ENCODE measurements around the gene SLC4A9. TPM values are rescaled to one million over a fixed set of nuclear protein-coding genes. Genes with fewer than 3 reads are reported as not detected.

SLC4A9 gene
- total and polyA plus RNA-seq, 5 experiments from 2014 or later = not detected

GRCh38 chr5:140367256-140368013 lies 7.4 kb downstream of the SLC4A9 start:
- no peak for DNase-seq
- Mint-ChIP-seq H3K27me3 (no peaks in the 10 kb centered on the region), H3K27ac (peak overlapping the region in 1 of 10 donors; percentile 5), H3K4me3 (no peak overlapping the region), H3K36me3 (no peaks in the 10 kb centered on the region), H3K9me3 (no peaks in the 10 kb centered on the region), H3K4me1 (peaks cover 2 to 7% (median 5%) of the 10 kb centered on the region in 4 donors)
- ATAC-seq = no peak
- POLR2A ChIA-PET = no interaction called here

- Mint-ChIP-seq H3K4me1 (peaks cover 2 to 8% (median 3%) of the 10 kb centered on the region in 4 donors), H3K27me3 (no peaks in the 10 kb centered on the region)
- no peak for ATAC-seq
Observed at GRCh38 chr5:140371356-140372151, 11.6 kb downstream of the SLC4A9 start.

GRCh38 chr5:140372971-140373487 lies 13.0 kb downstream of the SLC4A9 start:
- Mint-ChIP-seq H3K4me1 (peaks cover 2 to 8% (median 3%) of the 10 kb centered on the region in 4 donors), H3K36me3 (no peaks in the 10 kb centered on the region), H3K9me3 (no peaks in the 10 kb centered on the region), H3K4me3 (no peak overlapping the region), H3K27ac (peak overlapping the region in 1 of 10 donors; percentile 48), H3K27me3 (no peaks in the 10 kb centered on the region)
- POLR2A ChIA-PET = interaction anchor here (1.1 to 1.3 kb wide), 2 partner anchors 262 to 275 kb away, joined by 3 read pairs; partner anchors contain the start of genes IK and NDUFA2
- ATAC-seq = peak; percentile 52 to 55
- peak in 8 of 10 donors; percentile 10 to 72 (median 36) for DNase-seq

More at GRCh38 chr5:140371356-140372151, 11.6 kb downstream of the SLC4A9 start:
- Mint-ChIP-seq H3K36me3 (no peaks in the 10 kb centered on the region), H3K4me3 (no peak overlapping the region), H3K27ac (no peak overlapping the region), H3K9me3 (no peaks in the 10 kb centered on the region)
- DNase-seq = no peak
- POLR2A ChIA-PET = interaction anchor here (1.3 kb wide), 1 partner anchor 263 kb away, joined by 3 read pairs; no protein-coding TSS in a partner anchor

GRCh38 chr5:140381351-140381750 lies 21.4 kb downstream of the SLC4A9 start:
- H3K9me3 Mint-ChIP-seq = no peaks in the 10 kb centered on the region
- no peak overlapping the region for H3K27ac Mint-ChIP-seq
- H3K4me3 Mint-ChIP-seq = no peak overlapping the region
- H3K27me3 Mint-ChIP-seq = peaks cover 0 to 3% (median 0%) of the 10 kb centered on the region in 5 donors
- DNase-seq = no peak
- peaks cover 0 to 9% (median 0%) of the 10 kb centered on the region in 3 donors for H3K36me3 Mint-ChIP-seq
- POLR2A ChIA-PET = no interaction called here
- ATAC-seq = no peak
- peaks cover 3 to 6% (median 4%) of the 10 kb centered on the region in 4 donors for H3K4me1 Mint-ChIP-seq

GRCh38 chr5:140381972-140382371 lies 22.0 kb downstream of the SLC4A9 start:
- no peak overlapping the region for H3K4me3 Mint-ChIP-seq
- ATAC-seq (no peak), DNase-seq (no peak)
- peaks cover 0 to 3% (median 0%) of the 10 kb centered on the region in 5 donors for H3K27me3 Mint-ChIP-seq
- peaks cover 3 to 6% (median 4%) of the 10 kb centered on the region in 4 donors for H3K4me1 Mint-ChIP-seq
- H3K9me3 Mint-ChIP-seq = no peaks in the 10 kb centered on the region
- peaks cover 0 to 9% (median 0%) of the 10 kb centered on the region in 3 donors for H3K36me3 Mint-ChIP-seq
- POLR2A ChIA-PET = no interaction called here
- no peak overlapping the region for H3K27ac Mint-ChIP-seq

GRCh38 chr5:140382866-140383265 lies 22.9 kb downstream of the SLC4A9 start:
- POLR2A ChIA-PET = no interaction called here
- Mint-ChIP-seq H3K4me1 (peaks cover 3 to 6% (median 4%) of the 10 kb centered on the region in 4 donors), H3K27me3 (peaks cover 0 to 3% (median 0%) of the 10 kb centered on the region in 5 donors), H3K27ac (no peak overlapping the region), H3K36me3 (peaks cover 0 to 9% (median 0%) of the 10 kb centered on the region in 3 donors), H3K9me3 (no peaks in the 10 kb centered on the region), H3K4me3 (no peak overlapping the region)
- DNase-seq (no peak), ATAC-seq (no peak)

GRCh38 chr5:140383300-140383699 lies 23.3 kb downstream of the SLC4A9 start:
- ATAC-seq = no peak
- Mint-ChIP-seq H3K36me3 (peaks cover 0 to 9% (median 0%) of the 10 kb centered on the region in 3 donors), H3K9me3 (no peaks in the 10 kb centered on the region), H3K27me3 (peaks cover 0 to 3% (median 0%) of the 10 kb centered on the region in 5 donors), H3K27ac (peak overlapping the region in 2 of 10 donors; percentile 0 to 1), H3K4me3 (no peak overlapping the region), H3K4me1 (peaks cover 3 to 6% (median 4%) of the 10 kb centered on the region in 4 donors)
- no peak for DNase-seq
- POLR2A ChIA-PET = no interaction called here

GRCh38 chr5:140388052-140388451 lies 28.1 kb downstream of the SLC4A9 start:
- POLR2A ChIA-PET = interaction anchor here (0.7 kb wide), 1 partner anchor 14 kb away, joined by 3 read pairs; the partner anchor contains the start of gene ANKHD1
- Mint-ChIP-seq H3K27ac (no peak overlapping the region), H3K4me1 (peaks cover 3 to 6% (median 4%) of the 10 kb centered on the region in 4 donors), H3K4me3 (no peak overlapping the region), H3K9me3 (no peaks in the 10 kb centered on the region), H3K36me3 (peaks cover 0 to 14% (median 3%) of the 10 kb centered on the region in 3 donors), H3K27me3 (peaks cover 0 to 3% (median 0%) of the 10 kb centered on the region in 5 donors)
- ATAC-seq = no peak
- DNase-seq = no peak

- Mint-ChIP-seq H3K36me3 (peaks cover 0 to 4% (median 3%) of the 10 kb centered on the region in 3 donors), H3K9me3 (no peaks in the 10 kb centered on the region), H3K4me3 (no peak overlapping the region), H3K4me1 (no peaks in the 10 kb centered on the region), H3K27ac (no peak overlapping the region), H3K27me3 (no peaks in the 10 kb centered on the region)
- ATAC-seq (no peak), DNase-seq (no peak)
- POLR2A ChIA-PET = interaction anchor here (1.4 kb wide), 1 partner anchor 10 kb away, joined by 3 read pairs; the partner anchor contains the start of gene ANKHD1
Observed at GRCh38 chr5:140391312-140391711, 31.3 kb downstream of the SLC4A9 start.

- H3K4me3 Mint-ChIP-seq = no peak overlapping the region
- peaks cover 0 to 4% (median 3%) of the 10 kb centered on the region in 3 donors for H3K36me3 Mint-ChIP-seq
- H3K27ac Mint-ChIP-seq = no peak overlapping the region
- ATAC-seq (no peak), DNase-seq (no peak)
- POLR2A ChIA-PET = interaction anchor here (1.4 kb wide), 1 partner anchor 10 kb away, joined by 3 read pairs; the partner anchor contains the start of gene ANKHD1
- no peaks in the 10 kb centered on the region for H3K4me1 Mint-ChIP-seq
- H3K9me3 Mint-ChIP-seq = no peaks in the 10 kb centered on the region
- no peaks in the 10 kb centered on the region for H3K27me3 Mint-ChIP-seq
Observed at GRCh38 chr5:140391732-140392131, 31.7 kb downstream of the SLC4A9 start.

- Mint-ChIP-seq H3K9me3 (no peaks in the 10 kb centered on the region), H3K4me1 (no peaks in the 10 kb centered on the region), H3K36me3 (peaks cover 0 to 4% (median 3%) of the 10 kb centered on the region in 3 donors), H3K4me3 (no peak overlapping the region), H3K27me3 (no peaks in the 10 kb centered on the region), H3K27ac (no peak overlapping the region)
- POLR2A ChIA-PET = no interaction called here
- ATAC-seq (no peak), DNase-seq (no peak)
Observed at GRCh38 chr5:140393738-140394137, 33.7 kb downstream of the SLC4A9 start.

- Mint-ChIP-seq H3K36me3 (no peaks in the 10 kb centered on the region), H3K27me3 (no peaks in the 10 kb centered on the region), H3K27ac (no peak overlapping the region), H3K4me1 (peaks cover 9 to 18% (median 15%) of the 10 kb centered on the region in 4 donors), H3K9me3 (no peaks in the 10 kb centered on the region), H3K4me3 (no peak overlapping the region)
- ATAC-seq = no peak
- DNase-seq = no peak
- POLR2A ChIA-PET = no interaction called here
Observed at GRCh38 chr5:140398379-140398811, 38.4 kb downstream of the SLC4A9 start.
